Liver (tissue), 9 donors: ENCODE data around the gene ATM. TPM values are rescaled to one million over a fixed set of nuclear protein-coding genes. Genes with fewer than 3 reads are reported as not detected.

ENCODE experiments used
- DNase-seq: peaks from one replicate; pipeline ENCODE4 v3.0.0-alpha.2; 2017; ENCODE audit warnings: low spot score
- H3K27ac ChIP-seq, 2 donors: one replicate each; pipeline ENCODE4 v1.7.0; 2013; ENCODE audit warnings: inconsistent platforms in 2 of 2, low read length in 2 of 2, control low read depth in 1 of 2, low read depth in 1 of 2, mild to moderate bottlenecking in 1 of 2
- H3K27me3 ChIP-seq, 4 donors: one replicate each; pipeline versions ENCODE4 v1.6.1 to v1.7.0; 2013; ENCODE audit warnings: low read length in 3 of 4, inconsistent platforms in 1 of 4, mild to moderate bottlenecking in 1 of 4, moderate library complexity in 1 of 4; ENCODE audit not compliant: control insufficient read depth in 4 of 4, insufficient read depth in 4 of 4
- H3K36me3 ChIP-seq, 4 donors: one replicate each; pipeline versions ENCODE4 v1.6.1 to v1.7.0; 2013; ENCODE audit warnings: low read length in 3 of 4, mild to moderate bottlenecking in 3 of 4, low read depth in 1 of 4, moderate library complexity in 1 of 4; ENCODE audit not compliant: control insufficient read depth in 4 of 4, insufficient read depth in 3 of 4
- H3K4me1 ChIP-seq, 4 donors: one replicate each; pipeline versions ENCODE4 v1.6.1 to v1.7.0; 2013; ENCODE audit warnings: low read length in 3 of 4, mild to moderate bottlenecking in 3 of 4, moderate library complexity in 1 of 4; ENCODE audit not compliant: control insufficient read depth in 4 of 4, insufficient read depth in 4 of 4
- H3K4me3 ChIP-seq, 3 donors: one replicate each; pipeline versions ENCODE4 v1.6.1 to v1.7.0; 2013; ENCODE audit warnings: low read length in 3 of 3, control low read depth in 1 of 3, low read depth in 1 of 3, mild to moderate bottlenecking in 1 of 3
- H3K9ac ChIP-seq, 2 donors: one replicate each; pipeline ENCODE4 v1.7.0; 2013; ENCODE audit warnings: low read length in 2 of 2, mild to moderate bottlenecking in 2 of 2, moderate library complexity in 2 of 2, control low read depth in 1 of 2, low read depth in 1 of 2
- H3K9me3 ChIP-seq, 4 donors: one replicate each; pipeline versions ENCODE4 v1.6.1 to v1.7.0; 2013; ENCODE audit warnings: low read length in 3 of 4; ENCODE audit not compliant: control insufficient read depth in 4 of 4
- CTCF ChIP-seq: fragments of 150-350 bp; IDR thresholded peaks from 2 replicates; pipeline ENCODE4 v1.5.1; 2017; ENCODE audit warnings: improper control_type of control experiment, low read depth, low read length; ENCODE audit not compliant: missing input control
- EGR1 ChIP-seq, 2 donors: IDR thresholded peaks; 2 replicates each; pipeline ENCODE4 v1.6.1; 2016 to 2018; ENCODE audit warnings: antibody characterized with exemption in 2 of 2, low read depth in 2 of 2
- FOXA1 ChIP-seq: IDR thresholded peaks from 2 replicates; pipeline ENCODE4 v1.6.1; 2016; ENCODE audit warnings: antibody characterized with exemption
- FOXA2 ChIP-seq: IDR thresholded peaks from 2 replicates; pipeline ENCODE4 v1.6.1; 2016; ENCODE audit warnings: antibody characterized with exemption
- GABPA ChIP-seq, 2 donors: IDR thresholded peaks in 1 of 2; conservative IDR thresholded peaks in 1 of 2; 2 replicates each; pipeline ENCODE4 v1.6.1; 2016; ENCODE audit warnings: antibody characterized with exemption in 2 of 2, mild to moderate bottlenecking in 1 of 2, moderate library complexity in 1 of 2
- HNF4A ChIP-seq, 2 donors: conservative IDR thresholded peaks; 2 replicates each; pipeline ENCODE4 v1.6.1; 2016; ENCODE audit warnings: antibody characterized with exemption in 2 of 2, mild to moderate bottlenecking in 2 of 2
- HNF4G ChIP-seq: IDR thresholded peaks from 2 replicates; pipeline ENCODE4 v1.6.1; 2016; ENCODE audit warnings: antibody characterized with exemption
- JUND ChIP-seq, 2 donors: IDR thresholded peaks; 2 replicates each; pipeline ENCODE4 v1.6.1; 2016; ENCODE audit warnings: antibody characterized with exemption in 2 of 2
- NR2F2 ChIP-seq: IDR thresholded peaks from 2 replicates; pipeline ENCODE4 v1.6.1; 2016; ENCODE audit warnings: antibody characterized with exemption
- RAD21 ChIP-seq, 2 donors: IDR thresholded peaks; 2 replicates each; pipeline ENCODE4 v1.6.1; 2016; ENCODE audit warnings: antibody characterized with exemption in 2 of 2, mild to moderate bottlenecking in 2 of 2
- REST ChIP-seq: IDR thresholded peaks from 2 replicates; pipeline ENCODE4 v1.6.1; 2016; ENCODE audit warnings: antibody characterized with exemption, mild to moderate bottlenecking
- RXRA ChIP-seq, 2 donors: IDR thresholded peaks; 2 replicates each; pipeline ENCODE4 v1.6.1; 2017 to 2018; ENCODE audit warnings: antibody characterized with exemption in 2 of 2, mild to moderate bottlenecking in 1 of 2
- SP1 ChIP-seq: IDR thresholded peaks from 2 replicates; pipeline ENCODE4 v1.6.1; 2018; ENCODE audit warnings: antibody characterized with exemption, mild to moderate bottlenecking
- YY1 ChIP-seq: IDR thresholded peaks from 2 replicates; pipeline ENCODE4 v1.6.1; 2016; ENCODE audit warnings: antibody characterized with exemption, mild to moderate bottlenecking
- WGBS: extraction: QIAGEN DNeasy Blood & Tissue Kit; methylation state at CpG from one replicate; pipeline ENCODE4 v1.1.7; 2013; 5-methylcytosine and 5-hydroxymethylcytosine counted together
- polyA plus RNA-seq, 2 donors: library from polyadenylated mRNA; stranded (reverse) in 1 of 2; unstranded in 1 of 2; fragments of 200-250 nt in 1 of 2; fragments of >200 nt in 1 of 2; fragmentation: Nextera tagmentation in 1 of 2; extraction: Ambion mirVana in 1 of 2; gene quantifications; one replicate each; pipeline versions ENCODE4 v1.2.1 to v1.2.3, GENCODE V29; 2013 to 2015
- total RNA-seq, 2 donors: library from RNA; depleted of rRNA; stranded (reverse); fragments of >200 nt; gene quantifications; one replicate each; pipeline ENCODE4 v1.2.3, GENCODE V29; 2014
- TF ChIP-seq, protein P1 (sequence below): IDR thresholded peaks from 2 replicates; pipeline ENCODE4 v1.6.1; 2016; ENCODE audit warnings: antibody characterized with exemption
- TF ChIP-seq, protein P2 (sequence below): IDR thresholded peaks from 2 replicates; pipeline ENCODE4 v1.6.1; 2016; ENCODE audit warnings: antibody characterized with exemption
- TF ChIP-seq, protein P3 (sequence below): IDR thresholded peaks from 2 replicates; pipeline ENCODE4 v1.6.1; 2016; ENCODE audit warnings: antibody characterized with exemption
- donor health status: healthy.
- donor health status: healthy.
- donor health status: healthy.
- donor health status: healthy.
- donor health status: healthy.

The ATM gene
- total and polyA plus RNA-seq, 4 donors, result 9.9 to 65.7 (median 20.9) TPM

- no peak for DNase-seq
- Histone ChIP-seq H3K27ac (no peak overlapping the region), H3K36me3 (peaks cover 6 to 17% (median 11%) of the 10 kb centered on the region in 4 donors), H3K4me3 (no peak overlapping the region), H3K9ac (no peak overlapping the region), H3K27me3 (no peaks in the 10 kb centered on the region), H3K9me3 (peaks cover 0 to 8% (median 2%) of the 10 kb centered on the region in 4 donors), H3K4me1 (no peaks in the 10 kb centered on the region)
- TF ChIP-seq EGR1 (IDR thresholded peaks at IDR 0.05; ENCODE audit: low read depth in 2 of 2), result no peak
- TF ChIP-seq, protein P1, sequence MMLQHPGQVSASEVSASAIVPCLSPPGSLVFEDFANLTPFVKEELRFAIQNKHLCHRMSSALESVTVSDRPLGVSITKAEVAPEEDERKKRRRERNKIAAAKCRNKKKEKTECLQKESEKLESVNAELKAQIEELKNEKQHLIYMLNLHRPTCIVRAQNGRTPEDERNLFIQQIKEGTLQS, result no peak
- no peak for TF ChIP-seq GABPA (IDR thresholded peaks at IDR 0.05 in 1 of 2, conservative IDR thresholded peaks at IDR 0.05 in 1 of 2)
- no peak for TF ChIP-seq FOXA1
- no peak for TF ChIP-seq HNF4A (conservative IDR thresholded peaks at IDR 0.05)
- TF ChIP-seq CTCF, result no peak
- TF ChIP-seq HNF4G, result no peak
- no peak for TF ChIP-seq RXRA (IDR thresholded peaks at IDR 0.05)
- no peak for TF ChIP-seq SP1
- TF ChIP-seq, protein P2, sequence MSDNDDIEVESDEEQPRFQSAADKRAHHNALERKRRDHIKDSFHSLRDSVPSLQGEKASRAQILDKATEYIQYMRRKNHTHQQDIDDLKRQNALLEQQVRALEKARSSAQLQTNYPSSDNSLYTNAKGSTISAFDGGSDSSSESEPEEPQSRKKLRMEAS, result no peak
- no peak for TF ChIP-seq YY1
- TF ChIP-seq NR2F2, result no peak
- TF ChIP-seq, protein P3, sequence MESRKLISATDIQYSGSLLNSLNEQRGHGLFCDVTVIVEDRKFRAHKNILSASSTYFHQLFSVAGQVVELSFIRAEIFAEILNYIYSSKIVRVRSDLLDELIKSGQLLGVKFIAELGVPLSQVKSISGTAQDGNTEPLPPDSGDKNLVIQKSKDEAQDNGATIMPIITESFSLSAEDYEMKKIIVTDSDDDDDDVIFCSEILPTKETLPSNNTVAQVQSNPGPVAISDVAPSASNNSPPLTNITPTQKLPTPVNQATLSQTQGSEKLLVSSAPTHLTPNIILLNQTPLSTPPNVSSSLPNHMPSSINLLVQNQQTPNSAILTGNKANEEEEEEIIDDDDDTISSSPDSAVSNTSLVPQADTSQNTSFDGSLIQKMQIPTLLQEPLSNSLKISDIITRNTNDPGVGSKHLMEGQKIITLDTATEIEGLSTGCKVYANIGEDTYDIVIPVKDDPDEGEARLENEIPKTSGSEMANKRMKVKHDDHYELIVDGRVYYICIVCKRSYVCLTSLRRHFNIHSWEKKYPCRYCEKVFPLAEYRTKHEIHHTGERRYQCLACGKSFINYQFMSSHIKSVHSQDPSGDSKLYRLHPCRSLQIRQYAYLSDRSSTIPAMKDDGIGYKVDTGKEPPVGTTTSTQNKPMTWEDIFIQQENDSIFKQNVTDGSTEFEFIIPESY, result no peak
- no peak for TF ChIP-seq JUND (IDR thresholded peaks at IDR 0.05)
- no peak for TF ChIP-seq REST
- TF ChIP-seq FOXA2, result no peak
- 97% methylated on average over 6 of the region's 6 CpGs for WGBS
These were observed 15.2 kb upstream of the ATM start for GRCh38 chr11:108207683-108208060.

DNA sequence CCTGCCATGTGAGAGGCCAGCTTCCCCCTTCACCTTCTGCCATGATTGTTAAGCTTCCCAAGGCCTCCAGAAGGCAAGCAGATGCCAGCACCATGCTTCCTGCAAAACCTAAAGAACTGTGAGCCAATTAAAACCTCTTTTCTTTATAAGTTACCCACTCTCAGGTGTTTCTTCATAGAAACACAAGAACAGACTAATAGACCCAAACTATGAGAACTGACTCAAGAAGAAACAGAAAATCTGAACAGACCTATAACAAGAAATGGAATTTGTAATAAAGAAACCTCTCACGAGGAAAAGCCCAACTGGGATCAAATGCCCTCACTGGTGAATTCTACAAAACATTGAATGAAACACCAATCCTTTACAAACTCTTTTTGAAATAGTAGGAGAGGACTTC is 12.4 kb upstream of the ATM start:
- no peak for DNase-seq
- TF ChIP-seq RAD21 (IDR thresholded peaks at IDR 0.05), result no peak
- no peak for TF ChIP-seq NR2F2
- no peak for TF ChIP-seq HNF4A (conservative IDR thresholded peaks at IDR 0.05)
- TF ChIP-seq, protein P1, result no peak
- TF ChIP-seq, protein P2, result no peak
- TF ChIP-seq YY1, result no peak
- no peak for TF ChIP-seq JUND (IDR thresholded peaks at IDR 0.05)
- TF ChIP-seq FOXA1, result no peak
- TF ChIP-seq, protein P3, result no peak
- TF ChIP-seq EGR1 (IDR thresholded peaks at IDR 0.05; ENCODE audit: low read depth in 2 of 2), result no peak
- TF ChIP-seq HNF4G, result no peak
- no peak for TF ChIP-seq FOXA2
- TF ChIP-seq GABPA (IDR thresholded peaks at IDR 0.05 in 1 of 2, conservative IDR thresholded peaks at IDR 0.05 in 1 of 2), result no peak
- H3K4me3 ChIP-seq, result no peak overlapping the region
- H3K9me3 ChIP-seq, result no peaks in the 10 kb centered on the region
- H3K9ac ChIP-seq, result no peak overlapping the region
- H3K36me3 ChIP-seq, result peaks cover 6 to 17% (median 12%) of the 10 kb centered on the region in 4 donors
- H3K4me1 ChIP-seq, result no peaks in the 10 kb centered on the region
- no peaks in the 10 kb centered on the region for H3K27me3 ChIP-seq
- H3K27ac ChIP-seq, result no peak overlapping the region
- 93% methylated on average over 1 of the region's 1 CpG for WGBS
